HCT116 (cell line): ENCODE results near the gene VWF.
"Not testable (repeated sequence)": the region's sequence is repeated elsewhere in the genome, so short reads cannot be mapped to it uniquely, and the experiment has no call there.

Experiments
- EZH2phosphoT487 ChIP-seq: fragments of 200-600 bp; IDR thresholded peaks from 2 replicates; pipeline ENCODE4 v1.6.1; 2018; ENCODE audit warnings: antibody characterized with exemption, borderline replicate concordance
- POLR2A ChIP-seq: IDR thresholded peaks from 2 replicates; pipeline ENCODE4 v1.7.0; 2011; ENCODE audit warnings: borderline replicate concordance; ENCODE audit not compliant: insufficient read depth, insufficient read length; ENCODE audit errors: extremely low read depth
- POLR2AphosphoS5 ChIP-seq: IDR thresholded peaks from 2 replicates; pipeline ENCODE4 v1.6.1; 2011; ENCODE audit warnings: mild to moderate bottlenecking, low read depth, low read length, moderate library complexity
- RAD21 ChIP-seq: IDR thresholded peaks from 2 replicates; pipeline ENCODE4 v1.6.1; 2012; ENCODE audit warnings: low read depth, mild to moderate bottlenecking
- SIN3A ChIP-seq: IDR thresholded peaks from 2 replicates; pipeline ENCODE4 v1.6.1; 2012; ENCODE audit warnings: low read depth
- SP1 ChIP-seq: IDR thresholded peaks from 2 replicates; pipeline ENCODE4 v1.6.1; 2012; ENCODE audit warnings: low read depth
- YY1 ChIP-seq: IDR thresholded peaks from 2 replicates; pipeline ENCODE4 v1.6.1; 2011; ENCODE audit warnings: low read length, low read depth, moderate library complexity, mild to moderate bottlenecking; ENCODE audit not compliant: insufficient replicate concordance; ENCODE audit errors: extremely low read depth
- TF ChIP-seq, protein P1 (sequence below), 3 experiments: fragments of 200-600 bp in 1 of 3; sonication (generic) in 1 of 3; IDR thresholded peaks in 2 of 3; conservative IDR thresholded peaks in 1 of 3; 2 replicates each; pipeline ENCODE4 v1.5.1; 2012 to 2017; ENCODE audit warnings: low read depth in 2 of 3, low read length in 2 of 3, antibody characterized with exemption in 1 of 3, borderline replicate concordance in 1 of 3, control low read depth in 1 of 3, mild to moderate bottlenecking in 1 of 3, mixed read lengths in 1 of 3, mixed run types in 1 of 3, moderate library complexity in 1 of 3; ENCODE audit not compliant: insufficient read depth in 1 of 3

DNA sequence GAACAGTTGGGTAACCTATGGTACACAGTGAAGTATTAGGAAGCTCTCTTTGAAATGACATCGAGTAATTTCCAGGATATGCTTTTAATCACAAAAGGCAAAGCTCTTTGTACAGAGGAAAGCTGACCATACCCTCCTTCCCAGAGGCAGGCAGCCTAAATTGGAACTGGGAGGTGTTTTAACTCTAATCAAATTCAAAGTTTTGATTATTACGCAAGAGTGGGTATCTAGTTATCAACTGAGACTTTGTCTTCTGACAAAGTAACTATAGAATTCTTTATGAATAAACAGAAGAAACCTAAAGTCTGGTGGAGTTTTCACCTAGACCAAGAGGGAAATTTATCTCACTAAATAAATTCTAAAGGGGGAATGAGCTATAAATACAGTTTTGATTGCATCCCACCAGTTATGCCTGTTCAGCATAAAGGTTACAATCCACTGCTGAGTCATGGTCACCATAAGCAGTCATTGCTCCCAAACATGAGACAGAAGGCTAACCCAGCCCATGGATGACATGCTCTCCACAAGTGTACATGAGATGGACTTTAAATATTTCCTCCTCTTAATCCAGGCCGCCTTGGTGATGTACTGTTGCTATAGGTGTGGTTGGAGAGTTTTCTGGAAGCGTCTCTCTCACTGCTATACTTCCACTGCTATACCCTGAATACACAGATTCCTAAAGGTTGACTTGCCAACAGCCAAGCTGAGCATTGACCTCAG lies 113.7 kb downstream of the VWF start:
- not testable (repeated sequence) for TF ChIP-seq SP1, YY1, SIN3A, EZH2phosphoT487, POLR2A, POLR2AphosphoS5, RAD21
- TF ChIP-seq, protein P1, sequence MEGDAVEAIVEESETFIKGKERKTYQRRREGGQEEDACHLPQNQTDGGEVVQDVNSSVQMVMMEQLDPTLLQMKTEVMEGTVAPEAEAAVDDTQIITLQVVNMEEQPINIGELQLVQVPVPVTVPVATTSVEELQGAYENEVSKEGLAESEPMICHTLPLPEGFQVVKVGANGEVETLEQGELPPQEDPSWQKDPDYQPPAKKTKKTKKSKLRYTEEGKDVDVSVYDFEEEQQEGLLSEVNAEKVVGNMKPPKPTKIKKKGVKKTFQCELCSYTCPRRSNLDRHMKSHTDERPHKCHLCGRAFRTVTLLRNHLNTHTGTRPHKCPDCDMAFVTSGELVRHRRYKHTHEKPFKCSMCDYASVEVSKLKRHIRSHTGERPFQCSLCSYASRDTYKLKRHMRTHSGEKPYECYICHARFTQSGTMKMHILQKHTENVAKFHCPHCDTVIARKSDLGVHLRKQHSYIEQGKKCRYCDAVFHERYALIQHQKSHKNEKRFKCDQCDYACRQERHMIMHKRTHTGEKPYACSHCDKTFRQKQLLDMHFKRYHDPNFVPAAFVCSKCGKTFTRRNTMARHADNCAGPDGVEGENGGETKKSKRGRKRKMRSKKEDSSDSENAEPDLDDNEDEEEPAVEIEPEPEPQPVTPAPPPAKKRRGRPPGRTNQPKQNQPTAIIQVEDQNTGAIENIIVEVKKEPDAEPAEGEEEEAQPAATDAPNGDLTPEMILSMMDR (IDR thresholded peaks at IDR 0.05 in 2 of 3, conservative IDR thresholded peaks at IDR 0.05 in 1 of 3; ENCODE audit: borderline replicate concordance in 1 of 3, insufficient read depth in 1 of 3, low read depth in 2 of 3, low read length in 2 of 3): not testable (repeated sequence)
